A204.1 (cell line): ENCODE results near the gene LHFPL6.

Experiments used
- FAIRE-seq: peaks from 2 replicates; lab custom pipeline; 2012; peaks lifted over from hg19 to GRCh38; lab: Jason Lieb, UNC

The LHFPL6 gene

DNA sequence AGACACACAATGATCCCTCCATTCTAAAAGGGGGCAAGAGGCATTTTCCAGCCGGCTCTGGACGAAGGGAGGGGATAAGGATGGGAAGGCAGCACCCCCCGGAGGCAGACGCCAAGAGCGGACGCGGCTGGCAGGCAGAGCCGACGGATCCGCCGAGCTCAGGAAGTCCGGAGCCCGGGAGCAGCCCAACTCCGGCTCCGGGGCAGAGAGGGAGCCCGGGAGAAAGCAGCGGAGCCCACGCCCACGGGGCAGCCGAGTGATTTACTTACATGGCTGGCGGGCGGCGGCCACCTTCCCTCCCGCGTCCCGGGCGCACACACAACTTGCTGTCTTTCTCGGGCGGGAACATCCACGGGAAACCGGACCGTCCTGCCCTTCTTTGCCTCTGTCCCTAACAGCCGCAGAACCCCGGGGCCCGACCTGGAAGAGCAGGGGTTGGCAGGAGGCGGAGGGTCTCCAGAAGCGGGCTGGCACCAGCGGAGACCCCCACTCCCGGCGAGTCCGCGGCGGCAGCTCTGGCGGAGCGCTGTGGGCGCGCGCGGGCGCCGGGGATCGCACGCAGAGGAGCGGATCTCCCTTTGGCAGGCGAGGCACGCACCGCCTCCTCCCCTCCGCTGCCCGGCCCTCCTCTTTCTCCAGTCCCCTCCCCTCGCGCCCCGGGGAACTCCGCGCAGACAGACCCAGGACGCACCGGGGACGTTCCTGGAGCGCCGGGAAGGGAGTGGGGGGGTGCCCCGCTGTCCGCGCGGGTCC, at the start of gene LHFPL6:
LHFPL6 (minus strand) TSS at position 580 of the 753 bp plus-strand sequence.
- FAIRE-seq = no peak

DNA sequence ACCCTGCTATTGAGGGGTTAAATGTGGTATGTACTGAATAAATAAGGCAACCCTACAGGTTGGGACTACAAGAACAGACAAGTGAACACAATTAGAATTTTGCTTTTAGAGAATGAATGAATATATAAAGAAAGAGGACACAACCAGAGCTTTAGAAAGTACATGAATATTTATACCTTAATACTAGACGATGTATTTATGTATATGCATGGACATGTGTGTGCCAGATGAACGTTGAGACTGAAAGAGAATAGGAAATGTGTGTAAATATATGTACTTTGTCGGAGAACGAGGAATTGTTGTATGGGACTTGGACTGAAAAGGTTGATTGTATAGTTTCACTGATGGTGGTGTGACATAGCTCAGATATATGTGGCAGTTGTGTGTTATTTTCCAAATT, 43.1 kb upstream of the LHFPL6 start:
- no peak for FAIRE-seq

DNA sequence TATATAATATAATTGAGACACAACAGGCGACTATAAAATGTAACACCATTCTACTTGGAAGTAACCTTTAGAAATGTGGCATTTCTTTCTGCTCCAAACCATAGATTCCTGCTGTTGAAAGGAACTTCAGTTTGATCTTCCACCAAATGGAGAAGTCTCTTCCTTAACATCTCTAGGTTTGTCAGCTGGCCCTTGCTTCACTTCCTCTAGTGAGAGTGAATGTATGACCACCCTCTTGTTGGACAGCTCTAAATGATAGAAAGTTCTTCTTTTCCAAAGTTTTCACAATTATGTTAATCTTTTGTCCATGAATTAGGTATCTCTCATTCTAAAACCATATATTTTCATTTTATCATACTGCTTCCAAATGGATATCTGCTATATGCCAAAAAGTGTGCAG, 38.7 kb upstream of the LHFPL6 start:
- FAIRE-seq = no peak

DNA sequence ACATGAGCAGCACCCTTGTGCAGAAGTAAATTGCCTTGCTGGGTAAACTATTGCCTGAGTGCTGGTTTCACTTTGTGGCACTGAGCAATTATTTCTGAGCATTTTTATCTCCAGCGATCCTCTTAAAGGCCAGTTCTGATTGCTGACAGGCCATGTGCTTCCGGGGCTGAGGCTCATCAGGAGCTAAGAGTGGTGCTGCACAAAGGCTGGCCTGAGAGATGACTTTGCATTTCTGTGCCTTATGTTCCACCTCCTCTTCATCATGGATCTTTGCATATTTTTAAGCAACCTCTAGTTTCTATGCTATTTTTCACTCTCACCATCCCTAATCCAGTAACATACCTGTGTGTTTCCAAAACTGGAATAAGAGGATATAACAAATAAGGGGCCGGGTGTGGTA, 34.9 kb upstream of the LHFPL6 start:
- FAIRE-seq = no peak

GRCh38 chr13:39635564-39635963, 32.6 kb upstream of the LHFPL6 start:
- no peak for FAIRE-seq

GRCh38 chr13:39632994-39633393, 30.0 kb upstream of the LHFPL6 start:
- peak; percentile 44 for FAIRE-seq

DNA sequence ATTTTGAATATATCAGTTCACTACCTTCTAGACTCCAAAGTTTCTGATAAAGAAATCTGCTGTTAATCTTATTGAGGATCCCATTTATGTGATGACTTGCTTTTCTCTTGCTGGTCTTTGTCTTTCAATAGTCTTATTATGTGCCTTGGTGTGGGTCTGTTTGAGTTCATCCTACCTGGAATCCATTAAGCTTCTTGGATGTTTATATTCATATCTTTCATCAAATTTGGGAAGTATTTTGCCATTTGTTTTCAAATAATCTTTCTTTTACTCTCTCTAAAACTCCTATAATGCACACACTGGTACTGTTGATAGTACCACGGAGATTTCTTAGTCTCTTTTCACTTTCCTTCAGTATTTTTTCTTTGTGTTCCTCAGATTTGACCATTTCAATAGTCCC, 28.3 kb upstream of the LHFPL6 start:
- FAIRE-seq = no peak

DNA sequence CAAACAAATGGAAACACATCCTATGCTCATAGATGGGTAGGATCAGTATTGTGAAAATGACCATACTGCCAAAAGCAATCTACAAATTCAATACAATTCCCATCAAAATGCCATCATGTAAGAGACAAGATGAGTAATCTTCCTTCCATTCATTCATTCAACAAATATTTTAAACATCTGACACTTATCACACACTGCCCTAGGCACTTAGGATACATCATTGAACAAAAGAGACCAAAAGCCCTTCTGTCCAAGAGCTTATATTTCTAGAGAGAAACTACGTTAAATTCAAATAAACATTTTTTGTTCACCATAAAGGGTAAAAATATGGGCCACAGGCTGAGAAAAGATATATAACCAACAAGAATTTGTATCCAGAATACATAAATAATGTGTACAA, 20.5 kb upstream of the LHFPL6 start:
- no peak for FAIRE-seq

GRCh38 chr13:39618561-39618960, 15.6 kb upstream of the LHFPL6 start:
- FAIRE-seq = no peak

DNA sequence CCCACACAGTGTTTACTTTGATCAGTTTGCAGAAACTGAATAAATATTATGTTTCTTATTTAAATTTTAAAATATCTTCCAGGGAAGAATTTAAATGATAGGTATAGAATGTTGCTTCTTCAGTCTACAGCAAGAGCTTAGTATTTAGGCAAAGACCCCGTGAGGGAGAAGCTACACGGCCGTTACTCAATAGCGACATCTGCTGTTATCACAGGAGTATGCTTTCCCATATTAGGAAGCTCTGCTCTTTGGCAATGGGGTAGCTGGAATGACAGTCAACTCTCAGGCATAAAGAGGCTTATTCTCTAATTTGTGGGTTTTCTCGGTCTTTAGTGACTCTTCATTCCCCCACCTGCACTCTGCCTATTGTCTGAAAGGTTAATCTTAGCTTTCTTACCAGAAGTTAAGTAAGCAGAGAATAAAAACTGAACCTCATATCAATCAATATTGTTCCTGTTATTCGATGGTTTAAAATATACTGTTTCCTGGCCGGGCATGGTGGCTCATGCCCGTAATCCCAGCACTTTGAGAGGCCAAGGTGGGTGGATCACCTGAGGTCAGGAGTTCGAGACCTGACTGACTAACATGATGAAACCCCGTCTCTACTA, 13.2 kb upstream of the LHFPL6 start:
- FAIRE-seq = peak; percentile 81

DNA sequence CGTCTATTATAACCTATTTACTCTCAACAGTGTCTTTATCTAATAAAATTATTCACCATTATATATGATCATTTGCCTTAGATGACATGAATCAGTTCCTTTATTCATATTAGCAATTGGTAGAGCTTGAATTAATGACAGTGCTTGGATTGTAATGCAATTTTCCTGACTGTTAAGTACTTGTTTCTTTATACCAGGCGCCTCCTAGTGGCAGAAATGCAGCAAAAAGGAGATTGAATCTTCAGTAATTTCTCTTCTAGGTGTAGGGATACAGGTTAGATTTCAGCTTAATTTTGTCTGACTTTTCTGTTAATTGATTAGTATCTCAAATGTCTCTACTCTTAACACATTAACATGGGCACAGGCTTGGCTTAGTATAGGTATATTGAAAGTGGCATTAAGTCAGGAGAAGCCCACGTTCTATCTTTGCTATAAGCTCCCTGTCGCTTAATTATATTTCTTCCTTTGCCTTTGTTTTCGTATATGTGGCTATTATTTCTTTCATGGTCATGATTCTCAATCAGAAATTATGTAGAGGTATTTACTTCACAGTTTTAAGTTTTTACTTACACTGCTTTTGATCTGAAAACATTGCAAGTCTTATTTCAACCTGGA, 9.1 kb upstream of the LHFPL6 start:
- peak; percentile 56 for FAIRE-seq

DNA sequence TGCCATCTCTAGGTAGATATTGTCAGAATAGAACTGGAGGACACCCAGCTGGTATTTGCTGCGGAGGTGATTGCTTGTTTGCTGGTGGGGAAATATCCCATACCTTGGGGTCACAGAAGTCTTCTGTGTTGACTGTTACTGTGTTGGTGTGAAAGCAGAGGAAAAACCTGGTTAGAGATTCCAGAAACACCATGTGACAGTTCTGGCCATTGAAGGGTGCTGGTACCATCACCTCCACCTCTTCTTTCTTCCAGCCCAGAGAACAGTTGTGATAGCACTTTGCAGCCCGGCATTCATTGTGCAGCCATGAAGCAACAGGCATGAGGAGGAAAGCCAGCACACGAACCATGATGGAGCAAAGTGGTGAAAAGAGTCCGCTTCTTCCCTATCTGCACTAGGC, 4.9 kb upstream of the LHFPL6 start:
- no peak for FAIRE-seq

- no peak for FAIRE-seq
Measured at GRCh38 chr13:39605677-39606320, 2.8 kb upstream of the LHFPL6 start.

DNA sequence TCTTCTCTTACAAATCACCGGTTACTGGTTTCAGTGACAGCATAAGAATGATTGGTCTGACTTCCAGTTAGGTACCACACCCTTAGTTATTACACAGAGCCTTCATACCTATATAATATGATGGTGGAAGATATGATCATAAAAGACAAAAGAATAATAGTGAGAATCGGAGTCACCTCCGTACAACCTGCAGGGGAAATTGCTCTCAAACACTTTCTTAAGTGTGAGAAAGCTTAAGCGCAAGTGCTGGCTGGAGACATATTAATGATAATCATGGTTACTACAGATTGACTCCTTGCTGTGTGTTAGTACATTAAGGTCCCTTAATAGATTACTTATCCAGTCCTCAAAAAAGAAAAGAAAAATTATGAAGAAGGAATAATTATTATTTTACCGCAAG, 1.8 kb upstream of the LHFPL6 start:
- no peak for FAIRE-seq

GRCh38 chr13:39603424-39603947, 493 bp upstream of the LHFPL6 start:
- no peak for FAIRE-seq

DNA sequence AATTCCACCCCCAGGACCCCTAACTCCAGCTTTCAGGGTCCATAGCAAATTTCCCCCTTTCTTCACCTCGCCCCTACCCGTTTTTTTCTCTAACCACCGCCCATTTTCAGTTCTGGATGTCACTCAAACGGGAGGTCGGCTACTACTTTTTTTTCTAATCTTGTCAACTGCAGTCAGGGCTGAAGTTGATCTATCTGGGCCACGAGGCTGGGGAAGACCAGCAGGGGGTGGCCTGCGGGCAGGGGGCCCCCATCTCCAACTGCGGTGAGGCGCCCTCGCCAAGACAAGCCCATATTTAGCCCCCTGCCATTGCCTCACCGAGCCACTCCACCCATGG, 748 bp downstream of the LHFPL6 start:
- FAIRE-seq = no peak

DNA sequence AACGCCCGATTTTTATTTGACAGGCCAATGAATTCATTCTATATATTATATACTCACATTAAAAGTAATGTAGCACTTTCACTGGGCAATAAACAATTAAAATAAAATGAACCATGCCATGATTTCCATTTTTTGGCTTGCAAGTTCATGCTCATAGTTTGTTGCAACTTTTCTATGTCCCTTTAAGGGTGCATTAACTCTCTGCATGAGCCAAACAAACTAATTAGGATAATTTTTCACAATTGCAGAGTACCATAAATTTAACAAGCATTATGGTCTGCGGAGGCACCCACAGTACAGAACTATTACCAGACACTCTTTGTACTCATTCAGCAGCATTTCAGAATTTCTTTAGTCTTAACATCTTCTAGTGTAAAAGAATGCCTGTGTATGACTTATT, 1.4 kb downstream of the LHFPL6 start:
- FAIRE-seq = no peak

- no peak for FAIRE-seq
Measured at GRCh38 chr13:39600766-39601165, 2.2 kb downstream of the LHFPL6 start.

- no peak for FAIRE-seq
Measured at GRCh38 chr13:39599842-39600241, 3.2 kb downstream of the LHFPL6 start.

DNA sequence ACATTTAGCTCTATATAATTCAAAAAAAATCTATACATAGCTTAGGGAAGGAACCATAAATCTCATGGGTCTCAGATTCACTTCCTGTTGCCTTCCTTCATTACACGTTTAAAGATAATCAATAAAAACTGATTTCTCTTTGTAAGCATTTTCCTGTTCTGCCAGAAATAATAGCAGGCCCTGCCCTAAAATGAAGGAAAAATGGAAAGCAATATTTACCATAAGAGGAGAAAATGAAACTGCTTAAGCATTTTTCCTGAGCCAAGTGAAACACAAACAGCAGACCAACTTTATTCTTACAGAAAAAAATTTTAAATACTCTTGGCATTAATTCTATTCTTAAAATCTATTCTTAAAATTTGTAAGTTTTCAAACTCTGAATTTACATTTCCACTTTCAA, 4.0 kb downstream of the LHFPL6 start:
- no peak for FAIRE-seq

DNA sequence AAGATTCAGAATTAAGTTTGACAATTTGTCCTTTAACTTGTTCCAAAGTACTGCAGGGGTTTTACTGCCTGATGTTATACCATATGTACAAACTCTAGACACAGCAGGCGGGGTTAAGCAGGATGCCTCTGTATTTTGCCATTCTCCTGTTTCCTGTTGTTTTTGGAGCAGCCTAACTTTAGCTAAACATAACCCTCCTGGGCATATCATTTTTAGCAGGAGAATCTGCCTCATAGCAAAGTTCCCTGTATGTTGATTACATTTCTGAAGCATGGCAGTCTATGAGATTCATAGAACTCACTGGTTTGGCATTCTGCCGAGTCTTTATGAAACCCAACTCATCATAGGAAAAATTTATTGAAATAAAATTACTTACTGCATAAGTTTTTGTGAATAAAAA, 5.2 kb downstream of the LHFPL6 start:
- FAIRE-seq = no peak

- no peak for FAIRE-seq
Measured at GRCh38 chr13:39596685-39597084, 6.3 kb downstream of the LHFPL6 start.

DNA sequence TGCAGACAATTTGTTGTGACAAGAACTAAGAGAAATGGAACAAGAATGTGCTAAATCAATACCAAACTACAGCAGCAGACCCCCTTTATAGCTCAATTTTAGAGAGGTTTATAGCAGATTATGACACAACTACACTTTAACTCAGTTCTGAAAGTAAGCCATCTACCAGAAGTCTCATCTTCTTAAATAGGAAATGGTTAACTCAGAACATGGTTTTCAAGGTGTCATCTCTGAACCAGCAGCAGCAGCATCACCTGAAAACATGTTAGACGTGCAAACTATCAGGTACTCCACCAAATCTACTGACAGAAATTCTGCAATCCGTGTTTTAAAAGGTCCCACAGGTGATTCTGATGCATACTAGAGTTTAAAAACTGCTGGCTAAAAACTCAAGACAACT, 6.8 kb downstream of the LHFPL6 start:
- FAIRE-seq = no peak
